ENCODE measurements around the gene FKBP1B.
"Not testable (repeated sequence)": the region's sequence is repeated elsewhere in the genome, so short reads cannot be mapped to it uniquely, and the experiment has no call there.

Gene FKBP1B

GRCh38 chr2:24100732-24101131 lies 51.2 kb downstream of the FKBP1B start:
- not testable (repeated sequence) for DNase-seq (ENCODE audit: low read depth in 2 of 2)

- DNase-seq (ENCODE audit: low read depth in 2 of 2), result no peak
Observed at GRCh38 chr2:24101992-24102391, 52.5 kb downstream of the FKBP1B start.

GRCh38 chr2:24102677-24103076 lies 53.1 kb downstream of the FKBP1B start:
- no peak for DNase-seq (ENCODE audit: low read depth in 2 of 2)

- DNase-seq (ENCODE audit: low read depth in 2 of 2), result no peak
Observed at GRCh38 chr2:24104110-24104650, 54.6 kb downstream of the FKBP1B start.

- DNase-seq (ENCODE audit: low read depth in 2 of 2), result no peak
Observed at GRCh38 chr2:24104906-24105305, 55.4 kb downstream of the FKBP1B start.

GRCh38 chr2:24105816-24106215 lies 56.3 kb downstream of the FKBP1B start:
- DNase-seq (ENCODE audit: low read depth in 2 of 2), result no peak

- no peak for DNase-seq (ENCODE audit: low read depth in 2 of 2)
Observed at GRCh38 chr2:24106786-24107185, 57.2 kb downstream of the FKBP1B start.

GRCh38 chr2:24107336-24107735 lies 57.8 kb downstream of the FKBP1B start:
- no peak for DNase-seq (ENCODE audit: low read depth in 2 of 2)

- DNase-seq (ENCODE audit: low read depth in 2 of 2), result not testable (repeated sequence)
Observed at GRCh38 chr2:24109431-24109830, 59.9 kb downstream of the FKBP1B start.

GRCh38 chr2:24110660-24111303 lies 61.2 kb downstream of the FKBP1B start:
- no peak for DNase-seq (ENCODE audit: low read depth in 2 of 2)

GRCh38 chr2:24111407-24111901 lies 61.9 kb downstream of the FKBP1B start:
- no peak for DNase-seq (ENCODE audit: low read depth in 2 of 2)
